NCI-H1048 (cell line): Measurements from ENCODE around the gene NUP210L.
A peak's percentile ranks its signal among the peaks of the same experiment; 100 is the strongest.
"Not testable (repeated sequence)": the region's sequence is repeated elsewhere in the genome, so short reads cannot be mapped to it uniquely, and the experiment has no call there.

Experiments used
- DNase-seq: peaks from one replicate; lab custom pipeline; 2025; lab: John Stamatoyannopoulos, UW

NUP210L gene

GRCh38 chr1:153991806-153992205 is 163.1 kb downstream of the NUP210L start:
- no peak for DNase-seq

GRCh38 chr1:153991151-153991630 is 163.7 kb downstream of the NUP210L start:
- DNase-seq = no peak

GRCh38 chr1:153990468-153991150 is 164.3 kb downstream of the NUP210L start, which contains the start of gene RPS27:
RPS27 (plus strand) TSS chr1:153990762; CDS start chr1:153990797, 35 bp downstream.
- DNase-seq = peak; percentile 98

- no peak for DNase-seq
Observed at GRCh38 chr1:153987621-153988020, 167.3 kb downstream of the NUP210L start.

- DNase-seq = peak; percentile 76
Observed at GRCh38 chr1:153985941-153986761, 168.7 kb downstream of the NUP210L start, which contains the start of gene RAB13. RAB13 (minus strand) TSS chr1:153986339; CDS start chr1:153986236, 103 bp downstream.

GRCh38 chr1:153985341-153985912 is 169.4 kb downstream of the NUP210L start:
- no peak for DNase-seq

- DNase-seq = no peak
Observed at GRCh38 chr1:153984123-153984894, 170.6 kb downstream of the NUP210L start.

- not testable (repeated sequence) for DNase-seq
Observed at GRCh38 chr1:153981735-153982134, 173.1 kb downstream of the NUP210L start.

GRCh38 chr1:153979091-153979490 is 175.8 kb downstream of the NUP210L start:
- not testable (repeated sequence) for DNase-seq

GRCh38 chr1:153978274-153978909 is 176.5 kb downstream of the NUP210L start:
- no peak for DNase-seq

- peak; percentile 26 for DNase-seq
Observed at GRCh38 chr1:153977250-153978240, 177.3 kb downstream of the NUP210L start, which contains the start of gene JTB. JTB (minus strand) TSS chr1:153977674; CDS start chr1:153977252, 422 bp downstream.

- DNase-seq = no peak
Observed at GRCh38 chr1:153976819-153977249, 178.0 kb downstream of the NUP210L start.

GRCh38 chr1:153973525-153973924 is 181.3 kb downstream of the NUP210L start:
- DNase-seq = no peak

GRCh38 chr1:153973071-153973470 is 181.8 kb downstream of the NUP210L start:
- DNase-seq = no peak

- DNase-seq = no peak
Observed at GRCh38 chr1:153970346-153970745, 184.5 kb downstream of the NUP210L start.

- DNase-seq = no peak
Observed at GRCh38 chr1:153968972-153969371, 185.9 kb downstream of the NUP210L start.

- DNase-seq = no peak
Observed at GRCh38 chr1:153968408-153968807, 186.5 kb downstream of the NUP210L start.

- DNase-seq = no peak
Observed at GRCh38 chr1:153968000-153968363, 186.9 kb downstream of the NUP210L start.

GRCh38 chr1:153967107-153967999 is 187.5 kb downstream of the NUP210L start, which contains the start of gene CREB3L4:
CREB3L4 (plus strand) TSS chr1:153967902; CDS start chr1:153968526, 624 bp downstream.
- peak; percentile 97 for DNase-seq
